Stimulated activated CD4-positive, alpha-beta T cell treated with anti-CD3 and anti-CD28 coated beads, Interleukin-2, amount 100 ng/mL, for 24 hours (primary cell): ENCODE measurements around the gene RNF5.
"Not testable (repeated sequence)": the region's sequence is repeated elsewhere in the genome, so short reads cannot be mapped to it uniquely, and the experiment has no call there.

Source experiments
- DNase-seq, 2 donors: peaks; one replicate each; pipeline ENCODE4 v3.0.0-alpha.2; 2020

Gene RNF5

GRCh38 chr6:32176476-32177182 lies 1.6 kb upstream of the RNF5 start:
- no peak for DNase-seq

DNA sequence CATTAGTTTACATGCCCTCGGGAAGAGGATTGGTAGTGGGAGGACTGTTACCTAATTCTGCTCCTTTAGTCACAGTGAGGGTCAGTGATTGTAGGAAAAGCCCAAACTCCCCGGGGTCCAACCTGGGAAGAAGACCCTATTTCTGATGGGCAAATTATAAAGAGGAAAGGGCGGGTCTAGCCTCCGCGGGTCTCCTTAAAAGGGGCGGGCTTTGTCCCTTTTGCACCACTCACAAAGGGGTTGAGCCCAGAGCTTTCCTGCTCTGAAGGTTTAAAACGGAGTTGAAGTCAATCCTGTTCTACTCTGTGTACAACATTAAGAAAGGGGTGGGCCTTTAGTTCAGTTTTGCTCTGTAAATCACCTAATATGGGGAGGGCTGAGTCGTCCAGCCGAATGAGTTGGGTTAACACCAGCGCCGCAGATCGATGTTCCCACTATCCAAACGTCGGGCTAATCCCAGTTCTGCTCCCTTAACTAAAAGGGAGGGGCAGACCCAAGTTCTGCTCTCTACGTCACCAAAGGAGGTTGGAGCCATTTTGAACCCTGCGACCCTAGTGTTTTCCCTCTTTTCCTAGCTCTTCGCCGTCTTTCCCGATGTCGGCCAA lies 920 bp upstream of the RNF5 start:
- DNase-seq, result peak; percentile 40 to 42

- no peak for DNase-seq
Observed at GRCh38 chr6:32178547-32179440, 589 bp downstream of the RNF5 start.

DNA sequence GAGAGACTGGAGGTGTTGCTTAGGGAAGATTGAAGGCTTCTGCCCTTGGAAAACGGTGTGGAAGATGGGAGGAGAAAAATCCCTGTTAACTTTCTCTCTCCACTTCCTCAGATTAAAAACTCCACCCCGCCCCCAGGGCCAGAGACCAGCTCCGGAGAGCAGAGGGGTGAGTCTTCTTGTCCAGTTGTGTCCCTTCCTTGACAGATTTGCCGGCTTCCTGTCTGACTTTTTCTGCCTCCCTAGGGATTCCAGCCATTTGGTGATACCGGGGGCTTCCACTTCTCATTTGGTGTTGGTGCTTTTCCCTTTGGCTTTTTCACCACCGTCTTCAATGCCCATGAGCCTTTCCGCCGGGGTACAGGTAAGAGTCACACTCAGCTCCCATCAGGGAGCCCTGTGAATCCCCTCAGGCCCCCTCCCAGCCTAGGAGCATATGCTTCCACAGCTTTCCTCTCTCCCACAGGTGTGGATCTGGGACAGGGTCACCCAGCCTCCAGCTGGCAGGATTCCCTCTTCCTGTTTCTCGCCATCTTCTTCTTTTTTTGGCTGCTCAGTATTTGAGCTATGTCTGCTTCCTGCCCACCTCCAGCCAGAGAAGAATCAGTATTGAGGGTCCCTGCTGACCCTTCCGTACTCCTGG lies 1.7 kb downstream of the RNF5 start:
- no peak for DNase-seq

DNA sequence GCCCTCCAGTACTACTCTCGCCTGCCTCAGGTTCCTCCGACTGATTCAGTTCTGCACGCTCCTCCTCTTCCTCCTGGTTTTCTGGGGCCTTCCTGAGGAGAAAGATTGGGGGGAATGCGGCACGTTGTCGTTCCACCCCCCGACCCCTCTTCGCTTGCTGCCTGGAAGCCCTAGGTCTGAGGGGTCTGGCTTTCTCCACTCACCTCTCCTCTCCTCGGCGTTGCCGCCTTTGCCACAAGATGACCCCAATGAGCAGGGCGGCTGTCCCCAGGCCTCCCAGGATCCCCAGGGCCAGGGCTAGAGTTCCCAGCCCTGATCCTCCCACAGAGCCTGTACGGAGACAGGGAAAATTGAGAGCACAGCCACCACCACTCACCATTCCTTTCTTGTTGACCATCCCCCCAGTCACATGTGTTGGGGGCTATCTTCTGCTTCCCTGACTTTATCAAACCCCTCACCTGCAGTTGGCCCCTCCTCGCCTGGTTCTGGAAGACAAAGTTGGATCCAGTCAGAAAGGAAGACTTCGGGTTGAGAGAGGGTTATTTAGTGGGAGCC lies 3.0 kb downstream of the RNF5 start:
- no peak for DNase-seq

GRCh38 chr6:32181915-32182529 lies 3.8 kb downstream of the RNF5 start:
- DNase-seq, result no peak

DNA sequence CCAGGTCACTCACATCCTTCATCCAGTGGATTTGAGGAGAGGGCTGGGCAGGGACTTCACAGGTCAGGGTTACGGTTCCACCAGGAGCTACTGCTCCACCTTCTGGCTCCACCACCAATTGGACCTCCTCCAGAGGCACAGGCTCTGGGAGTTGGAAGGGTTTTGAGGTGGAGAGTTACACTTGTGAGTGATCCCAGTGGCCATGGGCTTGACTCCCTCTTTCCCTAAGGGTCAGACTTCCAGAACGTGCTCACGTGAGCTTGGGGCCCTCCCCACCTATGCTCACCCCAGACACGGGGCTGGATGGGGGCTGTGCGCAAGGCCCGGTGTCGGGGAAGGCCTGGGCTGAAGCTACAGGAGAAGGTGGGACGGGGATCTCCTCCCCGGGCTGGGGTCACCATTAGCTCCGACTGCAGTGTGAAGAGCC lies 4.4 kb downstream of the RNF5 start:
- no peak for DNase-seq

DNA sequence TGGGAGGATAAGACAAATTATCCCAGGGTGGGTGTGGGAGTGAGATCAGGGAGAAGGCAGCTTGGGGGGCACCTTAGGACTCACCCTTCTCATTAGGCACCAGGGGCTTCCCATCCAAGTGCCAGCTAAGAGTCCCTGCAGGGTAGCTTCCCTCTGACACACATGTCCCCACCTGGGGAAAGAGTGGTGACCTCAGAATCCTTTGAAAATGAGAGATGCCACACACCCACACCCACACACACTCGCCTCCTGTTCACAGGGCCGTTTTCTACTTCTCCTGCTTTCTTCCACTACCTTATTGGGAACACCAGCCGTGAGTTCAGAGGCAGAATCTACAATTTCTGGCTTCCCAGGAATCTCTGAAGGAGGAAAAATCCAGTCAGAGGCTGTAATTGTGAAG lies 4.8 kb downstream of the RNF5 start:
- no peak for DNase-seq

- DNase-seq, result no peak
Observed at GRCh38 chr6:32183483-32184083, 5.4 kb downstream of the RNF5 start.

DNA sequence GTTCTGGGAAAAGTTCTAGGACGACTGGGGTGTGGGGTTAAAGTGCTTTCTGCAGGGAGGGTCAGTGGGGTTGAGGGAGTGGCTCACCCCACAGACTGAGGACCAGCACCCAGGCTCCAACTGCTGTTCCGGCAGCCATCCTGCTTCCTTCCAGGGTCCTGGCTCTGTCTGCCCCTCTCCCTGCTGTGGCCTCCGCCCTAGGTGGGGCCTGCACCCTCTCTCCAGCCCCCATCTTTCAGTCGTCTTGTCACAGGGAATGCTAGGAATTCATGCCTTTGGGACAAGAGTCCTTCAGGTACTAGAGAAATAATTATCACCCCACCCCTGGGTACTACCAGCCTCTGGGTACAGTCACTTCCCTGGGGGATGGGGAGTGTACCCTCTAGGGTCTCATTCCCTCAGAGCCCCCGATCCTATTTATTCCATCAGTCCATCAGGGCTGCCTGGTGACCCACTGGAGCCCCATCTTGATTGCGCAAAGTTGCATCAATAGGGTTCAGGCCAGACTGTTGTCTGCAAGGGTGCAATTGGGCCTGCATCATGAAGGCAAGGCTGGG lies 6.0 kb downstream of the RNF5 start, which contains the start of gene AGER:
AGER (minus strand) TSS at position 170 of the 557 bp plus-strand sequence; CDS start at position 139, 31 bp downstream.
- DNase-seq, result no peak

- peak; percentile 64 to 67 for DNase-seq
Observed at GRCh38 chr6:32185681-32186131, 7.5 kb downstream of the RNF5 start.

DNA sequence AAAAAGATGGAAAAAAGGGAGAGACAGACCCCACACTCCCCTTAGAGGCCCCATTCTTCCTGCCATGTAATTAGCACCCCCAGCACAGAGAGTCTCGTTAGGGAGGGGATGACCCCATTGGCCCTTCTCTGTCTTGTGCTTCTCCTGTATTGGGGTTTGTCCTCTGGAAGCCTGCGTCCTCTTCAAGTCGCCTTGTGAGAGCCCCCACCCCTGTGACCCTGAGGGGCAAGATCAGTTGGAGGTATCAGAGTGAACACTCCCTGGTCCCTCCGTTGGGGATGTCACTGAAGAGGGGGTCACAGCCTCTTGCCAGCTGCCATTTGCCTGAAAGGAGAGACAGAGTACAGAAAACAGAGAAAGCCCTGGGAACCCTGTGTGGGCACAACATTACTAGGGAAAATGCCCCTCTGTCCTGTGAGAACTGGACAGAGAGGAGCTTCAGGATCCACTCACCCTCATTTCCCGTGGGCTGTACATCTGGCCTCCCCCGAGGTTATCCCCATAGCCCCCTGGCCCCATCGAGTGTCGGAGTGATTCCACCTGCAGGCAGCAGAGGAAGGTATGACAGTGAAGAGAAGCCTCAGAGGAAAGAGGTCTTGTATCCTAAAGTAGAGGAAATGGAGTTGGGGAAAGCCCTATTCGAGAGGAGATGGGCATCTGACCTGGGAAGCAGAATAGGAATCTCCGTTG lies 8.1 kb downstream of the RNF5 start:
- not testable (repeated sequence) for DNase-seq

GRCh38 chr6:32187009-32187709 lies 9.0 kb downstream of the RNF5 start:
- DNase-seq, result no peak

DNA sequence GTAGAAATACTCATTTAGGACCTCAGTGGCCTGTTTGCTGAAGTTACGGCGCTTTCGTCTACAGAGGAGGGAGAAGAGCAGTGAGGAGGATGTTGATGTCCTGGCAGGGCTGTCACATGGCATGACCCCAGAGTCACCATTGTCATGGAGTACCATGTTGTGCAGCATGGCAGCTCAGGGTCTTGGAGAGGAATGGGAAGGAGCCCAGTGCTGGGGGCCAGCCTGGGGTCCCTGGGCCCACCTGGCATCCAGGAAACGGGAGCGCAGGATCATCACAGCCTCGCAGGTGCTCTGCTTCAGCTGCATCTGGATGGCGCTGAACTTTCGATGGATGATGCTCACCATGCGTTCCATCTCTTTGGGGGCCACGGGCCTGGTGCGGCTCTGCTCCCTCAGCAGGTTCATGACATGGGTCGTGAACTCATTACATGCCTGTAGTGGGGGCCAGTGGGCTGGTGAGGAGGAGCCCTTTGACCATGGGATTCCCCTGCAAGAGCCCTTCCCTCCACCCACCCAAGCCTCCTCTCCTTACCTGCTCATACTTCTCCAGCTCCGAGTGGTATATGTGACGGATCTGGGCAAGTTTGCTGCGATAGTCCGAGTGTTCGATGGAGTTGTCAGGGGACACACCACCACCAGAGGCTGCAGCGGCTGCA lies 9.6 kb downstream of the RNF5 start:
- not testable (repeated sequence) for DNase-seq

- DNase-seq, result no peak
Observed at GRCh38 chr6:32188381-32189068, 10.3 kb downstream of the RNF5 start.

DNA sequence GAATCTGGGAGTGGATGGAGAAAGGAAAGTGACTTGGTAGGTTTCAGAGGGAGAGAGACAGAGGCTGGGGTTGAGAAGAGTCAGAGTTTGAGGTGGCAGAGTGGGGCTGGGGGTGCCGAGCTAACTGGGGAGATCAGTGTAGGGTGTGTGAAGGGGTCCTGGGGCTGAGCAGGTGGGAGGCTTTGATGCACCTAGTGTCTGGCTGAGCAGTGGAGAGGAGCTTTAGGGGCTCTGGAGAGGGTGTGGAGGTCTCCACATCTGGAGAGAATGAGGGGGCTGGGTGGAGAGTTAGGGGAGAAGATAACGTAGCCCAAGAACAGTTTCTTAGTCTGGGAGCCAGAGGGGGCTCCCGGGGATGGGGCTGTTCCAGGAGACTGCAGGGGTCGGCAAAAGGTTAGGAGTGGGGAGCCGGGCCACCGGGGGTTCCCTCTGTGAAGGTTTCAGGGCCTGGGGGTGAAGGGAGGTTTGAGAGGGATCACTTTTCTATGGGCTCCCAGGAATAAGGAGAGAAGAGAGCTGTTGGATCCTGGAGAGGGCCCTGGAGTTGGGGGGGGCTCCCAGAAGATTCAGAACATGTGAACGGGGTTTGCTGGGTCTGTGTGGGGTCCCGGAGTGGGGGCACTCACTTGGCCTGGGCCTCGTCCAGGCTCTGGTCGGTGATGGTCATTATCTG lies 11.0 kb downstream of the RNF5 start:
- no peak for DNase-seq

DNA sequence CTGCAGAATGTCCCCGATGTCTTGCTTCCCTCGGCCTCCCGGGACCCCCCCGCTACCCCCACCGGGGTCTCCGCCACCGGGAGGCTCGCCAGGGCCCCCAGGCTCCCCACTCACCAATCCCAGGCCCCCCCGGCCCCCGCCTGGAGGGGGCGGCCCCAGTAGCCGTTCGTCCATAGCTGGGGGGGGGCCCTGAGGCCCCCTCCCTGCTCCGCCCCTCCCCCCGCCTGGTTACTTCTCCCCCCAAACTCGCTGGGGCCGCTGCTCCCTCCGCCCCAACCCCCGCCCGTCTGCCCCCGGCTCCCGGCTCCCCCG lies 11.5 kb downstream of the RNF5 start:
- no peak for DNase-seq

GRCh38 chr6:32190054-32190851 lies 12.0 kb downstream of the RNF5 start, which contains the start of gene PBX2:
PBX2 (minus strand) TSS chr6:32190202; CDS start chr6:32189915, 287 bp downstream.
- DNase-seq, result peak; percentile 83 to 87
